Measurements from ENCODE around the gene FTO. TPM values are rescaled to one million over a fixed set of nuclear protein-coding genes. Genes with fewer than 3 reads are reported as not detected.

Gene FTO
- total and polyA plus RNA-seq, 2 of the 8 experiments (the other 6 are each of a cell fraction or from before 2014, with no cell fraction given) = 34.5 to 59.8 TPM

GRCh38 chr16:53878216-53878615 lies 174.3 kb downstream of the FTO start:
- Histone ChIP-seq H3K4me1 (replicated peaks in 1 of 4; ENCODE audit: control insufficient read depth in 3 of 4, insufficient read depth in 4 of 4, low read length in 3 of 4) (no peaks in the 10 kb centered on the region), H4K20me1 (replicated peaks in 1 of 2; ENCODE audit: control insufficient read depth in 1 of 2, insufficient read depth in 2 of 2, low read length in 2 of 2) (no peaks in the 10 kb centered on the region), H3K4ac (replicated peaks; ENCODE audit: insufficient read length, low read depth, low read length) (no peak overlapping the region), H3K79me1 (ENCODE audit: low read depth, low read length) (no peaks in the 10 kb centered on the region), H3K9ac (replicated peaks in 1 of 4; ENCODE audit: extremely low read depth in 1 of 4, low read depth in 3 of 4, low read length in 3 of 4) (no peak overlapping the region), H2AK5ac (ENCODE audit: low read depth, low read length) (no peak overlapping the region), H3K18ac (ENCODE audit: extremely low read depth, low read length) (no peak overlapping the region), H2BK120ac (replicated peaks; ENCODE audit: low read depth, low read length) (no peak overlapping the region), H3K14ac (ENCODE audit: insufficient read length) (no peak overlapping the region), H3K9me3 (ENCODE audit: insufficient read depth in 2 of 2, low read depth in 1 of 2, low read length in 1 of 2) (no peaks in the 10 kb centered on the region), H3K27ac (ENCODE audit: low read depth, low read length) (no peak overlapping the region), H2AFZ (ENCODE audit: low read length) (no peak overlapping the region), H3K27me3 (replicated peaks in 1 of 4; ENCODE audit: control insufficient read depth in 3 of 4, extremely low read depth in 1 of 4, insufficient read depth in 3 of 4, low read length in 3 of 4) (no peaks in the 10 kb centered on the region), H3K23ac (ENCODE audit: insufficient read length) (no peak overlapping the region), H3K4me2 (ENCODE audit: insufficient read depth in 1 of 2, low read depth in 2 of 2, low read length in 2 of 2) (no peak overlapping the region), H4K5ac (ENCODE audit: insufficient read length, low read depth, low read length) (no peak overlapping the region), H3K4me3 (ENCODE audit: extremely low read depth in 1 of 4, insufficient read depth in 2 of 4, low read depth in 3 of 4, low read length in 4 of 4) (no peak overlapping the region), H3K79me2 (ENCODE audit: control insufficient read depth in 1 of 2, insufficient read depth in 2 of 2, low read length in 2 of 2) (no peaks in the 10 kb centered on the region), H2BK20ac (ENCODE audit: low read length) (no peak overlapping the region), H2BK15ac (ENCODE audit: low read length) (no peak overlapping the region), H2BK12ac (ENCODE audit: low read depth, low read length) (no peak overlapping the region), H4K91ac (replicated peaks; ENCODE audit: insufficient read length, low read length) (no peak overlapping the region), H2BK5ac (ENCODE audit: low read depth, low read length) (no peak overlapping the region), H4K8ac (ENCODE audit: extremely low read depth, insufficient read depth, low read length) (no peak overlapping the region), H3K56ac (replicated peaks; ENCODE audit: insufficient read length, low read depth, low read length) (no peak overlapping the region), H3K23me2 (ENCODE audit: low read depth, low read length) (no peaks in the 10 kb centered on the region), H3K36me3 (ENCODE audit: control insufficient read depth in 2 of 4, insufficient read depth in 4 of 4, low read length in 3 of 4) (peaks cover 0 to 4% (median 0%) of the 10 kb centered on the region in 4 experiments; a peak in 3 of 8 replicates)
- WGBS, 2 experiments (ENCODE audit: extremely low coverage in 1 of 2, insufficient coverage in 1 of 2, insufficient read length in 1 of 2, insufficient replicate concordance in 2 of 2, low coverage in 1 of 2, low lambda C conversion rate in 2 of 2, missing lambda C conversion rate in 1 of 2) = 96% methylated on average over 4 of the region's 4 CpGs; no CpG with 5 or more reads in 1 of the 2 experiments
- DNase-seq (ENCODE audit: low read depth in 1 of 2, low spot score in 2 of 2) = no peak
- TF ChIP-seq RBBP5 (IDR thresholded peaks at IDR 0.05; ENCODE audit: borderline replicate concordance, low read depth, low read length) (no peak), POU5F1 (IDR thresholded peaks at IDR 0.05; ENCODE audit: low read depth, low read length) (no peak), MAFK (IDR thresholded peaks at IDR 0.05; ENCODE audit: low read depth, low read length) (no peak), YY1 (IDR thresholded peaks at IDR 0.05; ENCODE audit: low read depth, low read length) (no peak), JUN (IDR thresholded peaks at IDR 0.05; ENCODE audit: low read depth, low read length) (no peak), TAF7 (optimal IDR thresholded peaks at IDR 0.05; ENCODE audit: borderline replicate concordance, low read depth, low read length) (no peak), SRF (IDR thresholded peaks at IDR 0.05; ENCODE audit: low read depth, low read length) (no peak), KDM1A (IDR thresholded peaks at IDR 0.05; ENCODE audit: borderline replicate concordance, low read length) (no peak)
- no peak for FAIRE-seq
- ChIA-PET POLR2A (ENCODE audit: partially characterized antibody) (no interaction called here), CTCF (ENCODE audit: partially characterized antibody) (interaction anchor here (0.6 to 1.6 kb wide), 6 partner anchors 13 to 1145 kb away, joined by 3 to 5 read pairs (median 3); no protein-coding TSS in a partner anchor)

All from H1 (cell line).